LNCAP (cell line): ENCODE data around the gene PLIN4.

Source experiments
- CTCF ChIP-seq: fragments of 450-650 bp; IDR thresholded peaks from 2 replicates; pipeline ENCODE4 v1.5.1; 2017; ENCODE audit warnings: mild to moderate bottlenecking

PLIN4 gene

GRCh38 chr19:4517451-4518057 is 732 bp downstream of the PLIN4 start:
- TF ChIP-seq CTCF, result no peak

GRCh38 chr19:4516939-4517300 is 1.4 kb downstream of the PLIN4 start:
- TF ChIP-seq CTCF, result no peak

GRCh38 chr19:4516199-4516938 is 1.9 kb downstream of the PLIN4 start:
- TF ChIP-seq CTCF, result no peak

GRCh38 chr19:4515732-4516131 is 2.6 kb downstream of the PLIN4 start:
- TF ChIP-seq CTCF, result no peak

- no peak for TF ChIP-seq CTCF
Observed at GRCh38 chr19:4513248-4513647, 5.0 kb downstream of the PLIN4 start.

- TF ChIP-seq CTCF, result no peak
Observed at GRCh38 chr19:4512070-4512469, 6.2 kb downstream of the PLIN4 start.

- TF ChIP-seq CTCF, result no peak
Observed at GRCh38 chr19:4511300-4512054, 6.8 kb downstream of the PLIN4 start.
